ENCODE data around the gene NCBP2L. TPM values are rescaled to one million over a fixed set of nuclear protein-coding genes. Genes with fewer than 3 reads are reported as not detected.

Gene NCBP2L
- total and polyA plus RNA-seq, 2 of the 8 experiments (the other 6 are each of a cell fraction or from before 2014, with no cell fraction given): not detected

- no peak for TF ChIP-seq NRF1 (IDR thresholded peaks at IDR 0.05; ENCODE audit: low read depth, low read length)
- no peak for TF ChIP-seq RBBP5 (IDR thresholded peaks at IDR 0.05; ENCODE audit: borderline replicate concordance, low read depth, low read length)
- TF ChIP-seq JUN (IDR thresholded peaks at IDR 0.05; ENCODE audit: low read depth, low read length): no peak
- TF ChIP-seq CHD7 (IDR thresholded peaks at IDR 0.05; ENCODE audit: insufficient replicate concordance, low read length): no peak
Observed at GRCh38 chrX:107834275-107835201, 57.0 kb downstream of the NCBP2L start (continued).
